ENCODE measurements around the gene AHI1. TPM values are rescaled to one million over a fixed set of nuclear protein-coding genes. Genes with fewer than 3 reads are reported as not detected.

Gene AHI1
- total and polyA plus RNA-seq, 2 of the 13 experiments (the other 11 are each of a cell fraction or from before 2014, with no cell fraction given): 7.2 to 18.6 TPM

GRCh38 chr6:135411849-135412248 is 85.7 kb downstream of the AHI1 start (continued):
- TF ChIP-seq ZNF318 (CRISPR knock-in tag; IDR thresholded peaks at IDR 0.05) (no peak), HINFP (CRISPR knock-in tag; IDR thresholded peaks at IDR 0.05; ENCODE audit: low read depth) (no peak), ZNF160 (CRISPR knock-in tag; IDR thresholded peaks at IDR 0.05) (no peak), KDM5B (CRISPR knock-in tag; IDR thresholded peaks at IDR 0.05; ENCODE audit: borderline replicate concordance) (no peak), FUBP1 (CRISPR knock-in tag; IDR thresholded peaks at IDR 0.05; ENCODE audit: borderline replicate concordance) (no peak), NR2F2 (IDR thresholded peaks at IDR 0.05; ENCODE audit: borderline replicate concordance, low read depth) (no peak), CHCHD3 (CRISPR knock-in tag; IDR thresholded peaks at IDR 0.05) (no peak), ZXDC (CRISPR knock-in tag; IDR thresholded peaks at IDR 0.05) (no peak), THAP8 (CRISPR knock-in tag; IDR thresholded peaks at IDR 0.05; ENCODE audit: borderline replicate concordance) (no peak), MXD4 (CRISPR knock-in tag; IDR thresholded peaks at IDR 0.05) (no peak)
